HG03108 (cell line): Measurements from ENCODE around the gene DNAJC5G.
"Not testable (repeated sequence)": the region's sequence is repeated elsewhere in the genome, so short reads cannot be mapped to it uniquely, and the experiment has no call there.

ENCODE experiments used
- ATAC-seq: cut with Tn5 transposase; IDR thresholded peaks from one replicate; pipeline ENCODE4 v1.9.1; 2021; ENCODE audit warnings: moderate library complexity; ENCODE audit not compliant: unreplicated experiment

DNAJC5G gene

DNA sequence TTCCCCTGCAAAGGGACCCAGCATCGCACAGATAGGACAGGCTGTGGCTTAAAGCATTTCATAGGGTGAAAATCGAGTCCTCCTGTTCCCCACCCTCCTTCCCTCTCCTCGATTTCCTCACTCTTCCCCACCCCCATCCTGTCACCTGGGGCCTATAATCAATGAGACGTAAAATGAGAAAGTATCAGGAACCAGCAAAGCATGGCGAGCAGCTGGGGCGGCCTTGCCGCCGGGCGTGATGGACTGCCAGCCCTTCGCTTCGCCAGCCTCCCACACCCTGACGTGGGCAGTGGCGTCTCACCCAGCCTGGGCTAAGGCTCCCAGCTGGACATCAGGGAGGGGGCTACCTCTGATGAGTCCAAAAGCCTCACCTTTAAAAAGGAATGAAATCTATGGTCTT is 23.5 kb upstream of the DNAJC5G start:
- no peak for ATAC-seq

DNA sequence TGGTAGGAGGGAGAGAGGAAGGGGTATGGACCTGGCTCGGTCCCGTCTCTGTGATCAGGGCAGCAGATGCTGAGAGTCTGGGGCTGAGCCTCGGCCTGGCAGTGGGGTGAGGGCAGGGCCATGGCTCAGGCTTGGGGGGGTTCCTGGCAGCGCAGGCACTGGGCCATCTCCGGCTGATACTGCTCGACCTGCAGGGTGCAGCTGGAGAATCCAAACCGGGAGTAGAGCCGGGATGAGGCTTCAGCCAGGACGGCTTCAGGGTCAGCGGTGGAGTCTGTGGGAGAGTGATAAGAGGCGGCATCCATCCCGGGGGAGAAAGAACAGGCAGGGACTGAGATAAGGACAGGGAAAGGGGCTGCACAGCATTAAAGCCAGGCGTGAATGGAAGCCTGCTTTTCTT is 20.0 kb upstream of the DNAJC5G start:
- no peak for ATAC-seq

DNA sequence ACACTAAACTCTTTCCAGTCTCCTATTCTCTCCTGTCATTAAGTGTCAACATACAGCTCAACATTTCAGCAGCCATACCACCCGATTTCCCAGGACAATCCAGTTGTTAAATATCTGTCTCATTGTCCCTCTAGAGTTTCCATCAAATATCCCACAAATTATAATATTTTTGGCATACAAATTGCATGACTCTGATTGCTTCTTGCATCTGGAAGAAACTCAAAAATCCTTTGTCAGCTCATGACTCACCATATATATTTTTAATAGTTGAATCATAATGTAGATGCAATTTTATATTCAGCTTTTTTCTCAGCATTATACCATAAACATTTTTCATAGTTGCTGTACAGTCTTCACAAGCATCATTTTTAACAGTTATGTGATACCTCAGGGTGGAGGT is 19.6 kb upstream of the DNAJC5G start:
- ATAC-seq: no peak

DNA sequence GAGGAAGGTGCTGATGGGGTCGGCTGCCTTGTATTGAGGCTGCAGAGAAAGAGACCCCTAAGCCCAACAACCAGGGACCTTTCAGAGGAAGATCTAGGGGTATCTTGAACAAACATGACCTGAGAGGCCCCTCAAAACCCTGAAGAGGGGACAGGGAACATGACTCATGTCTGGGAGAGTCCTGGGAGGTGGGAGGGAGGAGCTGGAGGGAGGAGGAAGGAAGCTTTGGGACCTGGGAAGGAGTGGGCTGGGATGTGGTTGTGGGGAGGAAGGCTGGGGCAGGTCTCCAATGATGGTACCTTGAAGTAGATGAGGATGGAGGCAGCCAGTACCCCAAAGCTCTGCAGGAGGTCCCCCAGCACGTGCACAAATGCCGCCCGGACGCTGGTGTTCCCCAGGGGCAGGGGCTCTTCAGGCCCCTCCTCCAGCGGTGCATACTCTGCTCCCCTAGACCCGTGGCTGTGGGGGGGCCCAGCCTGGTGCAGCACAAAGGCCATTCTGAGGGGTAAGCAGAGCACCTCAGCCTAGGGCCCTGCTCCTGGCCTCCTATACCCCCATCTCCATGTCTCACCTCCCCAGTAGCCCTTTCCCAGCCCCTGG is 18.3 kb upstream of the DNAJC5G start:
- ATAC-seq: no peak

DNA sequence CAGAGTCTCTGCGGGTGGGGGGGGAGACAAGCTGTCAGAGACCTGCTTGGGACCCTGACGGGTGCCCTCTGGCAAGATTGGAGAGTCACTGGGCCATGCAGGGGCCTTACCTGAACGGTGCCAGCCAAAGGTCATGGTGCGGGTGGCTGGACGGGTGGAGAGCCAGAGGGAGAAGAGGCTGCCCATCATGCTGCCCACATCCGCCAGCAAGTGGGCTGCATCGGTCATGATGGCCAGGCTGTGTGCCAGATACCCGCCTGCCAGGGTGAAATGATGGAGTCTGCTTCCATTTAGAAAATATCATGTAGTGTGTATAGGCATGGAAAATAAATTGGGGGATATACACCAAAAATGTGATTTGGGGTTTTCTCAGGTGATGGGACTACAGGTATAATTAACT is 17.2 kb upstream of the DNAJC5G start:
- ATAC-seq: no peak

GRCh38 chr2:27261241-27261925 is 13.8 kb upstream of the DNAJC5G start:
- ATAC-seq: no peak

- no peak for ATAC-seq
Observed at GRCh38 chr2:27261926-27262298, 13.3 kb upstream of the DNAJC5G start.

- no peak for ATAC-seq
Observed at GRCh38 chr2:27262379-27263286, 12.6 kb upstream of the DNAJC5G start, which contains the start of gene SLC30A3. Gene SLC30A3, minus strand, starts transcription at chr2:27263047. Its CDS starts 141 bp downstream, at chr2:27262906.

GRCh38 chr2:27263287-27264252 is 11.7 kb upstream of the DNAJC5G start:
- ATAC-seq: no peak

- no peak for ATAC-seq
Observed at GRCh38 chr2:27264253-27264752, 10.9 kb upstream of the DNAJC5G start.

DNA sequence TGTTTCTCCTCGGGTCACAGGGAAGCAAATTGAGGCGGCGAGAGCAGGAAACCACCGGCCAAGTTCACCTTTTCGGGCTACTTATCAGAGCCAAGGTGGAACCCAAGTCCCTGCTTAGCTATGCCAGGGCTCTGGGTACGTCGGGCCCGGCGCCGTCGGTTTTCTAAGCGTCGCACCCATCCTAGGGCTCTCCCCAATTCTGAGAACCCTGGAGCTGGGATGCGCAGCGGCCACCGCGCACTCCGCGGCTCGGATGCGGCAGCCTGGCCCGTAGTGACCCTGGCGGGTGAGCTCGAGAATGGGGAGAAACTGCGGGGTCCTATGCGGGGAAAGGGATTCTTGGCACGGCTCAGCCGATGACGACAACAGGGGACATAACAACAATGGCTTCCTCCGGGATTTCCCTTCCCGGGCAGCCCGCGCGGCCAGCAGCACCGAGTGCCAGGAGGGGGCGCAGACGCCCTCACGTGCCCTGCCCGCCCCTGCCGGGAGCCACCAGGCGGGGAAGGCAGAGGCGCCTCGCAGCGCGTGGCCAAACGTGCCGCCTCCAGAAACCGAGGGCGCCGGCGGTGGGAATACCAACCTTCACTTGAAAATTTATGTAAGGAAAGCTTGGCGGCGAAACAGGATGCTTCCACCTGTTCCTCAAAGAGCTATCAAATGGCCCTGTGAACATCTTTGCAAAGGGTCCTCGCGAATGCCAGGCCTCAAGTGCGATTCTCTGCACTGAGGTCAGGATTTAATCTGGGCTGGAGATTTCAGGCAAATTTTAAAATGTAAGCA is 10.3 kb upstream of the DNAJC5G start:
- ATAC-seq: no peak

DNA sequence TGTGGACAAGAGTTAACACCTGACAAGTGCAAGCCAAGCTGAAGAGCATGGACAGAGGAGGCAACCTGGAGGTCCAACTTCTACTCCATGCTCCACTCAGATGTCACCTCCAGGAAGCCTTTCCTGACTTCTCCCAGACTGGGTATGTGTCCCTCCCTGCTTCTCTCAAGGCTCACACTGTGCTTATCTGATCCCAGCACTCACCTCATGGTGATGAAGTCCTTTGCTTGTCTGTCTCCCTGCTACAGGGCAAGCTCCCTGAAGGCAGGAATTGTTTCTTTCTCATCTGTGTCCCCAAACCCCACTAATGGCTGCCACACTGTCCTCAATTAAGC is 9.7 kb upstream of the DNAJC5G start:
- no peak for ATAC-seq

DNA sequence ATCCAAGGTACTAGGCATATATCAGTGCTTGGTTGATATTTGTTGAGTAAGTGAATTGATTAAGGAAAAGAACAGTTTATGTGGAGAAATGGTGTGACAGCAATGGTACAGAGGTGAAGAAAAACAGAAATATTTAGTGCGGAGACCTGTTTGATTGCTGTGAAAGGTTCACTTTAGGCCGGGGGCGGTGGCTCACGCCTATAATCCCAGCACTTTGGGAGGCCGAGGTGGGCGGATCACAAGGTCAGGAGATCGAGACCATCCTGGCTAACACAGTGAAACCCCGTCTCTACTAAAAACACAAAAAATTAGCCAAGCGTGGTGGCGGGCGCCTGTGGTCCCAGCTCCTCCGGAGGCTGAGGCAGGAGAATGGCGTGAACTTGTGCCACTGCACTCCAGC is 6.9 kb upstream of the DNAJC5G start:
- not testable (repeated sequence) for ATAC-seq

DNA sequence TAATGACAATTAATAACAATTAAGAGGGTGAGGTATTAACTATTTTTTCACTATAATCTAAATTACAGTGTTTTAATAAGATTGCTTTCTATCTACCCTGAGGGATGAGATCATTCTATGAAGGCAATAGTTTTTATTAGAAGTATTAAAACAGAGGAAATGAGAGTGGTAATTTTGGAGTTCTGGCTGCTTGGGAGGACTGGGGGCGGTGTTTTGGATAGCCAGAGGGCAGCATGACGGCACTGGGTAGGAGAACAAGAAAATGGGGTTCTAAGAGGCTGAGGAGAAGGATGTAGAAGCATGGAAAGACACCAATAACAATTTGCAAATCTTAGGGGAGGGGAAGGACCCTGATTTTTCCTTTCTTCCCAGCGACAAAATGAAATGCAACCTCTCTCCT is 5.1 kb upstream of the DNAJC5G start:
- ATAC-seq: no peak

DNA sequence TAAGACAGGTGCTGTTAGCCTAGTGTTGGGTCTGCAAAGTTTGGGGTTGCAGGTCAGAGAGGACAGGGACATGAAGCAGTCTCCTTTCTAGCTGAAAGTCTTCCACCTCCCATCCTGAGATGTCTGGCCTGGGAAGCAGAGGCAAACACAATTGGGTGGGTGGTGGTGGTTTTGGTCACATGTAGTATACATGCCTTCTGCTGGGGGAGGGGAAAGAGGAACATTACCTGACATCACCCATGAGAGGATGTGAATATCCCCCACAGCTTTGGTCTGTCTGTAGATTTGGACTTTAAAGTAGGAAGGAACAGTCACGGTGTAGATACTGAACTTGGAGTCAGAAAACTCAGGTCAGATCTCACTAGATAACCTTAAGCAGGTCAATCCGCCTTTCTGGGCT is 4.6 kb upstream of the DNAJC5G start:
- ATAC-seq: no peak

- no peak for ATAC-seq
Observed at GRCh38 chr2:27271631-27272340, 3.4 kb upstream of the DNAJC5G start.

- ATAC-seq: not testable (repeated sequence)
Observed at GRCh38 chr2:27272537-27273522, 2.4 kb upstream of the DNAJC5G start.

DNA sequence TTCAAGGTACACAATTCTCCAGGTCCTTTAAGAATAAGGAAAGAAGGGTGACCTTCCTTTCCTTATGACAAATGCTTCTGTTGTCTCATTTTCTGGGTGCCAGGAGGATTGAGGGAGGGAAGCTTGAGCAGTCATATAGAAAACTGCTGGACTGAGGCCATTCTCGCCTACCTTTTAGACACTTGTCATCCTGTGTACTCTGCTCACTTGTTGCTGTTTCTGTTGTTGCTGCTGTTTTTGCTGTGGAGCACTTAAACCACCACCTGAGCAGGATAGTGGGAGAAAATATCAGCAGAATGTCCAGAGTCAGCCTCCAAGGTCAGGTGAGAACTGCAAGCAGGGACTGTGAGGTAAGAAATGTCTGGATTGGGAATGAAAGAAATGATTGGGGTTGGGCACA is 2.8 kb downstream of the DNAJC5G start:
- ATAC-seq: no peak
